Stimulated activated CD8-positive, alpha-beta memory T cell treated with anti-CD3 and anti-CD28 coated beads, Interleukin-7, amount 100 ng/mL, for 1 hour (primary cell): ENCODE results near the gene ATP5F1C.

Experiments used
- DNase-seq, 2 donors: peaks; one replicate each; pipeline ENCODE4 v3.0.0-alpha.2; 2020; ENCODE audit warnings: low read depth in 2 of 2

The ATP5F1C gene

GRCh38 chr10:7853226-7853842, 65.4 kb downstream of the ATP5F1C start:
- DNase-seq, result no peak

DNA sequence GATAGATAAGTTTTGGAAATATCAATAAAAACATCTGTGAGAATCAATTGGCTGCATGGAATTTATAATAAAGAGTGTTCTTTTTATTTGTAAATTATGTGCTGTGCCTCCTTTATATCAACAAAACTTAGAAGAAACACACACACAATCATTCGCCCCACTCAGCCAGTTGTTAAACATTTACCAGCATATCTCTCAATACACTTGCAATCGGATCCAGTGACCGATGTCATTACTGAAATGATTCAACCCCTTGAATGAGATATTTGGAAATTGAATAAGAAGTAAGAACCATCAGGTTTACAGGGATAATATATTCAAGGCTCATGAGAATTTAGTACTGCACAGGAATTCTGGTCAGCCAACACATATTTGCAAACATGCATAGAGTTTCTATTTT, 65.9 kb downstream of the ATP5F1C start:
- no peak for DNase-seq

DNA sequence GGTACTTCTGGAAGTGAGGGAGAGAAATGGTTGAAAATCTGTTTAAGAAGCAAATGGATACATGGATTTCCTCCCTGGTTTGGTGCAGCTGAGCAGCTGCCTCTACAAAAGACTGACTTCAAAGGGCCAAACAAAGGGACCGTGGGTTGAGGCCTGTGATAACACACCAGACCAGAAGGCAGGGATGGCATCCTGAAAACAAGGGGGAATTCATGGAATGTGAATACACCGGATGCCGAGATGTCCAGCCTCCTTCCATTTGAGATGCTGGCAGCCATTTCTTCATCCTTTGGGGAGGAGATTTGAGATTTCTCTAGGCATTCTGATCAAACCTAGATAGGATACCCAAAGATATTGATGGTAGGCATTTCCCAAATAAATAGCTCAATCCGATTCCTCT, 67.2 kb downstream of the ATP5F1C start:
- DNase-seq, result no peak

DNA sequence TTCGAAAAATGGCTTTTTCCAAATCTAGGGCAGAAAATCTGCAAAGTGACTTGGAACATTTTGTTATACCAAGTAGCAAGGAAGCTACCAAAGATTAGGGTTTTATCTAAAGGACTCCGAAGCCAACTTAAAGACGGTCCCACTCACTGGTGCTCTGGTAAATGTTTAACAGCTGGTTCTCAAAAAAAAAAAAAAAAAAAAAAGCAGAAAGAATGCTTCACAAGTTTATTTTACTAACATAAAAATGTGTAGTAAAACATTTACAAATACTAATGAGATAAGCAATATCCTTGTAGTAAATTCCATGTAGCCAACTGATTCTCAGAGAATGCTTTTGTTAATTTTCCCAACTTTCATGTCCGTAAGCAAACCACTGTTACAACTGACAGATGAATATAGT, 68.7 kb downstream of the ATP5F1C start:
- DNase-seq, result no peak

GRCh38 chr10:7857262-7857661, 69.3 kb downstream of the ATP5F1C start:
- DNase-seq, result no peak
